Activated CD4-positive, CD25-positive, alpha-beta regulatory T cell treated with anti-CD3 and anti-CD28 coated beads, Interleukin-2, amount 50 U/mL, for 16 hours (primary cell): ENCODE measurements around the gene ZCCHC9.
"Not testable (repeated sequence)": the region's sequence is repeated elsewhere in the genome, so short reads cannot be mapped to it uniquely, and the experiment has no call there.

ENCODE experiments used
- DNase-seq: peaks from one replicate; pipeline ENCODE4 v3.0.0-alpha.2; 2020; ENCODE audit warnings: low read depth, low spot score

ZCCHC9 gene, protein sequence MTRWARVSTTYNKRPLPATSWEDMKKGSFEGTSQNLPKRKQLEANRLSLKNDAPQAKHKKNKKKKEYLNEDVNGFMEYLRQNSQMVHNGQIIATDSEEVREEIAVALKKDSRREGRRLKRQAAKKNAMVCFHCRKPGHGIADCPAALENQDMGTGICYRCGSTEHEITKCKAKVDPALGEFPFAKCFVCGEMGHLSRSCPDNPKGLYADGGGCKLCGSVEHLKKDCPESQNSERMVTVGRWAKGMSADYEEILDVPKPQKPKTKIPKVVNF

DNA sequence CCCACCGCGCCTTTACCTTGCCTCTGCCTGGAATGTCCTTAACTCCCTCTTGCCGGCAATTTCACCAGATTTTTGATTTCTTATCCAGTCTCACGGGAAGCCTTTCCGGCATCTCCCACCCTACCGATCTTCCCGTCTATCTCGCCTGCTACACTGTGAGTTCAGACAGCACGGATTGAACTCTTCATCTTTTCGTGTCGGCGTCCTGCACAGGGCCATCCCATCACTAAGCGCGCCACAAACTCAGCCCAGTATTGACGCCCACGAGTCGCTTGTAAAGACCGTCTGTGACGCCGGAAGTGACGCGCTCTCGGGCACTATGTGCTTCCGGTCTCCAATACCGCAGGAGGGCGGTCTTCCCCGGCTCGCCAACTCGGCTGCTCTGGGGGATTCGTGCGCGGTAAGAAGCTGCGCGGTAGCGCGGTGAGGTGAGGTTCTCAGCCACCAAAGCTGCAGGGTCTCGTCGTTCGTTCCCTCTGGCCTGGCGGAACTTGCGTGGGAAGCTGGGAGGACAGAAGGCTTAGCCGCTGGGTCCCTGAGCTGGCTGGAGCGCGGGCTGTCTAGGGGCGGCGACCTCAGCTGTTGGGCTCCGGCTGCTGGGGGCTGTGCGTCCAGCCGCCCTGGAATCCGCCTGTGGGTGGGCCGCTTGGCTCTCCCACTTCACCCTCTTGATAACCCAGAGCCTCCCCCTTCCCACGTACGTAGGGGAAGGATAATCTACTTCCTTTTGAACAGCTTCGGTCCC lies at the start of gene ZCCHC9:
ZCCHC9 (plus strand) TSS at position 317 of the 745 bp plus-strand sequence. CDS start 3,171 bp downstream, outside the sequence.
- peak; percentile 85 for DNase-seq

DNA sequence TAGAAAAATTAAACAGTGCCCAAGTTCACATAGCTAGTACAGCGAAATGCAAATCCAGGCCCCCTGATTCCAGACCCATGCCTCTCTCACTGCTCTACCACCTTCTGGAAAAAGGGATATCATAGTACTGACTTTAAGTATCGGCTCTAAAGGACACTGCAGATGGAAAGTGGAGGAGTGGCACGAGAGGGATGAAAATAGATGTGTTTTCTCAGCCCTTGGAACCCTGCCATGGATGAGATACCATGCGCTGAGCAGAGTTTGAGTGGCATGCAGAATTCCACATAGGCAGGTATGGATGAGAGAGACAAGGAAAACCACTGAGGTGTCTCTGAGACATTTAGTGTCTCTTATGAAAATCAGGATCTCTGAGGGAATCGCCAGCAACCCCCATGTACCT lies 49.5 kb upstream of the ZCCHC9 start:
- DNase-seq, result no peak

DNA sequence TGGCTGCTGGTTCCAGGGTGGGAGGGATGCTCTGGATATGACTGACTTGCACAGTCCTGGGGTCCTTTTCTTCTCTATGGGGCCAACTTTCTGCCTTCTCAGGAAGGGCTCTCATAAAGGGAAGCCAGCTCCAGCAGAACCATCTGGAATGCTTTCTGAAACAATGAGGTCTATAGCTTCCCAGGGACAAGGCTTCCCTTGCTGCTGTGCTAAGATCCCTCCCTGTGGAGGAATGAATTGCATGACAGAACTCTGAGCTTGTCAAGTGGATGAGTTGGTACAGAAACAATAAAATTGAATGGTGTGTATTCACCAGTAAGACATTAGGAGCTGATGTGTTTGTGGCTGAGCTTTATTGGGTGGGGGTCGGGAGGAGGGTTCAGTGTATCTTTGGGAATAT lies 48.5 kb upstream of the ZCCHC9 start:
- DNase-seq, result no peak

DNA sequence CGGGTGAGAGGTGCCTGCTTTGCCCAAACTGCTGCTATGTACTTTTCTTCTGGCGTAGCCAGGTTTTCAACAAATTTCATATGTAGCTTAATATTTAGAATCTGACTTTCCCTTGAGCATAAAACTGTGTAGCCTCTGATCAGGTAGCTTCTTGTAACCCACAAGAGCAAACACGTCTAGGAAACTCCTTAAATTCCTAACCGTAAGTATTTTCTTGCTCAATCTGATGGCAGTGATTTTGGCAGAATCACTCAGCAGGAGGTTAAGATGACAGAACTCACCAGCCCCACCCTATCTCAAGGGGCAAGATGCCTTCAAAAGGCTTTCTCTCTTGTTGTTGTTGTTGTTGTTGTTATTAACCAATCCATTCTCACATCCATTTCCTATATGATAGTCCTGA lies 47.5 kb upstream of the ZCCHC9 start:
- no peak for DNase-seq

DNA sequence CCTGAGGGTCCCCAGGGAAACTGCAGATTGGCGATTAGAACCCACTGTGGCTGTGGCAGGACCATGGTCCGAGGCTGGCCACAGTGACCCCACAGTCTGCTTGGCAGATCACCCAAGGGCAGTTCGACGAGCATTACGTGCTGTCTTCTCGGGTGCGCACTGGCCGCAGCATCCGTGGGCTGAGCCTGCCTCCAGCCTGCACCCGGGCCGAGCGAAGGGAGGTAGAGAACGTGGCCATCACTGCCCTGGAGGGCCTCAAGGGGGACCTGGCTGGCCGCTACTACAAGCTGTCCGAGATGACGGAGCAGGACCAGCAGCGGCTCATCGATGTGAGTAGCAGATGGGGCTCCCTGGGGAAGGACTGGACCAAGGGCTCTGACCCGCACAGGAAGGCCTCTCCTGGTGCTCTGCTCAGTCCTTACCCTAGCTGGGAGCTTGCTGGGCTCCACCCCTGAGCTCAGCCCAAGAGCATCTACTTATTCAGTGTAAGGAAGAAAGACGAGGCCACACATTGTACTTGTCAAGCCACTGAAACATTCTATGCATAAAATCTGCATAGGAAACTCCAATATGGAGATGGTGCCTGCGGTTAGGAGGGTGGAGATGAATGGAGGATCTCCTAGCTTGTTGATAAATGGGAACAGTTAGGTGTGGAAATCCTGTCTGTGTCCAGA lies 46.4 kb upstream of the ZCCHC9 start:
- DNase-seq, result no peak

DNA sequence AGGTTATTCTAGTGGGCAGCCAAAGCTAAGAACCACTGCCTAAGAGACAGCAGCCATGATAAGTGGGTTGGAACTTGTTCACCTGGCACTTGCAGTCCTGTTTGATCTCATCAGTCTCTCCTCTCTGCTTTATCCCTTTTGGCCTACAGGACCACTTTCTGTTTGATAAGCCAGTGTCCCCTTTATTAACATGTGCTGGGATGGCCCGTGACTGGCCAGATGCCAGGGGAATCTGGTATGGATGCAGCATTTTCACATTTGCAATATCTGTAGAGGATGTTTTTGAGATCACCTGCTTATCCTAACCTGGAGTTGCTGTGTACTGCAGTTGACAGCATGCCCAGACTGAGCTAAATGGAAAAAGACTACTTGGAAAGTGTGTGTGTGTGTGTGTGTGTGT lies 44.6 kb upstream of the ZCCHC9 start:
- no peak for DNase-seq

DNA sequence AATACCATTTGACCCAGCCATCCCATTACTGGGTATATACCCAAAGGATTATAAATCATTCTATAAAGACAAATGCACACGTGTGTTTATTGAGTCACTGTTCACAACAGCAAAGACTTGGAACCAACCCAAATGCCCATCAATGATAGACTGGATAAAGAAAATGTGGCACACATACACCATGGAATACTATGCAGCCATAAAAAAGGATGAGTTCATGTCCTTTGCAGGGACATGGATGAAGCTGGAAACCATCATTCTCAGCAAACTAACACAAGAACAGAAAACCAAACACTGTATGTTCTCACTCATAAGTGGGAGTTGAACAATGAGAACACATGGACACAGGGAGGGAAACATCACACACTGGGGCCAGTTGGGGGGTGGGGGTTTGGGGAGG lies 38.6 kb upstream of the ZCCHC9 start:
- not testable (repeated sequence) for DNase-seq

DNA sequence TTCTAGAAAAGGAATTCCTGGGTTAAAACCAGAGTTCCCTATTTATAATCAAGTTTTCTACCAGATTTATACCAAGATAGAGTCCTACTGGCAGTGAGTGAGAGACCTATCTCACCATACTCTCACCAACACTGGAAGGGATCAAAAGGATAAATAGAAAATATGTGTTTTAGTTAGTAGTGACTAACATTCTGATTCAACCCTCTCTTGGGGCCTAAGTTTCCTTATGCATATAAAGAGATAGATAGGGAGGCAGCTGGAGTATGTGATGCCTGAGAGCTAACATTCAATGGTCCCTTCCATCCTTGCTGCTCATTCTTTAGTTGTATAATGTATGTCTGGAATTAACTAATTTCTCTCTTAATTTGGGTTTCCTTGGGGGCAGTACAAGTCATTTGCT lies 36.3 kb upstream of the ZCCHC9 start:
- no peak for DNase-seq

DNA sequence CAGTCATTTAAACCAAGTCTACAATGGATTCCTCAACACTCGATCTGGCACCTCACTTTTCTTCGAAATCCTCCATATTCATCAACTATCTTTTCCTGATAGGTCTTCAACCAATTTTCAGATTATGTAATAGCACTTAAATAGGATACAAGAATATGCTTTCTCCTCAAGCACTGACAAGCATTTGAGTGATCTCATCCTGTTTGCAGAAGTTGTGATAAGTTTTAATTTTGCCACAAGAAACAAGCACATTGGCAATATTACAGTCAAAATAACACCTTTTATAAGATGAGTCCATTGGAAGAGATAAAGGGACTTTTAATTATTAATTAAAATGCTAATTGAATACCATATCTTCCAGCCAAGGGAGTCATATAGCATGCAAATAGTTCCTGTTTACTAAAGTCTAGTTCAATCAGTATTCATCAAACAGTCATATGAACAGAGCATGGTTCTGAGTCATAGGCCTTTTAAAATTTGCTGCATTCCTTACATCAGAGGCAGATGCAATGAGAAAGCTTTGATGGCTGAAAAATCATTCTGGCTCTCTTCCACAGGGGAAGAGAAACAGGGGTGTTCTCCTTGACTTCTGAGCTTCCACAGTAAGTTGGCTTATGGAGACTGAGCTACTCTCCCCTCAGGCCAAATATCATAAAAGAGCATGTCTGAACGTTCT lies 32.7 kb upstream of the ZCCHC9 start:
- no peak for DNase-seq

DNA sequence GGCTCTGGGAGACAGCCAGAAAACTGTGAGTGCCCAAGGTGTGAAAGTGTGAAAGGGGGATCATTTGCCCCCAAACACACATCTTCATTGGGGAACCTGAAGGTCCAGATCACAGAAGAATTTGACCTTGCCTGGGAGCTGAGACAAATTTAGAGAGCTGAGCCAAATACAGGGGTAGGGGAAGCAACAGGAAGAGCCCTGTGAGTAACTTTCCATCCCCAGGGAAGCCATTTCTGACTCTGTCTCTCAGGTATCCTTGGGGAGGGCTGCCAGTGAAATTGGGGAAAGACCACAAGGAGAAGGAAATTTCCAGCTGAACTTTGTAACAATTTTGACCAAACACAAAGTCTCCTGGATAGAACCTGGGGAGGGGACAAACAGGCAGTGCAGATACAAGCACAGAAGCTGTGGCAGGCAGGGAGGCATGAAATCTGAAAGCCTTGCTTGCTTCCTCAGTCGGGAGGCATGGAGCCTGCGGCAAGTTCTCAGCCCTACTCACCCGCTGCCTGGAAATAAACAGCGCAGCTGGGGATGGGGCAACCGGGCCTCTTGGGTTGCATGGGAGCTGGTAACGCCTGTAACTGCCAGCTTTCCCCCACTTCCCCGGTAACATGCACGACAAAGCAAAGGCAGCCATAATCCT lies 31.5 kb upstream of the ZCCHC9 start:
- DNase-seq, result no peak

DNA sequence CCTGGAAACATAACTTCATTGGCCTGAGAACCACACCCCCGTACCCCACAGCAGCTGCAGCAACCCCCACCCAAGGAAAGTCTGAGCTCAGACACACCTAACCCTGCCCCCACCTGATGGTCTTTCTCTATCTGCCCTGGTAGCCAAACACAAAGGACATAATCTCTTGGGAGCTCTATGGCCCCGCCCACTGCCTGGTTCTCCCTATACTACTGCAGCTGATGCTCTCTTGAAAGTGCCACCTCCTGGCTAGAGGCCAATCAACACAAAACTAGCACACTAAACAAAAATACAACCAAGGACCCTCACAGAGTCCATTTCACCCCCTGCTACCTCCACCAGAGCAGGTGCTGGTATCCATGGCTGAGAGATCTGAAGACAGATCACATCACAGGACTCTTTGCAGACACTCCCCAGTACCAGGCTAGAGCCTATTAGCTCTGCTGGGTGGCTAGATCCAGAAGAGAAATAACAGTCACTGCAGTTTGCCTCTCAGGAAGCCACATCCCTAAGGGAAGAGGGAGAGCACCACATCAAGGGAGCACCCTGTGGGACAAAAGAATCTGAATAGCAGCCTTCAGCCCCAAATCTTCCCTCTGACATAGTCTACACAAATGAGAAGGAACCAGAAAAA lies 30.9 kb upstream of the ZCCHC9 start:
- DNase-seq, result not testable (repeated sequence)

DNA sequence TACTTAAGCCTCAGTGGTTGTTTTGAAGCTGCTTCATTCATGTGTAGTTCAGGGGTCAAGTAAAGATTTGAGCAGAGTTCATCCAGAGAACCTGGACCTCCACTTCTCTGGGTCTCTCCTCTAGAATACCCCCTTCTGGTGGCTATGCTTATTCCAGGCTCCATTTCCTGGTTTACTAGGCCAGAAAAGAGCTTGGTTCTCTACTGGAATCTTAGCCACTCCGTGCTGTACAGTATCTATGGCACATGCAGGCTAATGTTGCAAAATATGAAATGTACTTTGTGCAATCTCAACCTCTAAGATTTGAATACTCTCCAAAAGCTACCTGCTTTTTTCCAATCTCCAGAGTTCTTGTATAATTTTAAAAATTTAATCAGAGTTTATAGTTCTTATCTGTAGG lies 17.4 kb upstream of the ZCCHC9 start:
- no peak for DNase-seq

DNA sequence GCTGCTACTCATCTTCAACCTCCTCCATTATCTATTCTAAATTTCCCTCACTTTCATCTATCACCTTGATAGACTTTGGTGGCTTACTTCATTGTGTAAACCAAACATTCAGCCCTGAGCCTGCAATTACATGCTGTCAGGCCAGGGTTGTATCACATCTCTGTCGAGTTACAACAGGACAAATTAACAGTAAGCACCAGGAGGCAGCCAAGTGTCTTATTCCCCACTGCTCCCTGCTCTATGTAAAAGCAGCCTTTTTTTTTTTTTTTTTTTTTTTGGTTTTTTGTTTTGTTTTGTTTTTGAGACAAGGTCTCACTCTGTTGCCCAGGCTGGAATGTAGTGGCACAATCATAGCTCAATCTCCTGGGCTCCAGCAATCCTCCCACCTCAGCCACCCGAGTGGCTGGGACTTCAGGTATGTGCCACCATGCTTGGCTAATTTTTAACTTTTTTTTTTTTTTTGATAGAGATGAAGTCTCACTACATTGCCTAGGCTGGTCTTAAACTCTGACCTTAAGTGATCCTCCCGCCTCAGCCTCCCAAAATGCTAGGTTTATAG lies 15.2 kb upstream of the ZCCHC9 start:
- DNase-seq, result no peak

DNA sequence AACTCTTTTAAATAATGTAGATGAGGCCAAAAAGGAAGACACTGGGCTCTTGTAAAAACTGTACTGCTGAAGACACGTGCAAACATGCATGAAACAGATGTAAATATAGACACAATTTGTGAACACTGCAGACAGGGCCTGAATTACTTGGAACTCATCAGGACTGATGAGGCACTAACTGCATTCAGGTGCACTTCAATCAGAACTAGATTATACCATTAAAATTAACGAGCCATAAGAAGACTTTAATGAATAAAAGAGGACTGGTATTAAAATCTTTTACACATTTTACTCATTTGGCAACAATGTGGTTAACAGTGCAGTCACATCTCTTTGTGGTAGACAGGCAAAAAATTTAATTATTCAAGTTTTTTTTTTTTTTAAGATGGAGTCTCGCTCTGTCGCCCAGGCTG lies 13.4 kb upstream of the ZCCHC9 start:
- no peak for DNase-seq

DNA sequence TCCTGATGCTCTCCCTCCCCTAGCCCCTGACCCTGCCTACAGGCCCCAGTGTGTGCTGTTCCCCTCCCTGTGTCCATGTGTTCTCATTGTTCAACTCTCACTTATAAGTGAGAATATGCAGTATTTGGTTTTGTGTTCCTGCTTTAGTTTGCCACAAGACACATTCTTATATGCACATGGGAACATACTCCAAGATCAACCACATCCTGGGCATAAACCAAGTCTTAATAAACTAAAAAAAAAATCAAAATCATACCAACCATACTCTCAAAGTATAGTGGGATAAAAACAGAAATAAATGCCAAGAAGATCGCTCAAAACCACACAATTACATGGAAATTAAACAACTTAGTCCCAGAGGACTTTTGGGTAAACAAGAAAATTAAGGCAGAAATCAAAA lies 11.2 kb upstream of the ZCCHC9 start:
- DNase-seq, result no peak

DNA sequence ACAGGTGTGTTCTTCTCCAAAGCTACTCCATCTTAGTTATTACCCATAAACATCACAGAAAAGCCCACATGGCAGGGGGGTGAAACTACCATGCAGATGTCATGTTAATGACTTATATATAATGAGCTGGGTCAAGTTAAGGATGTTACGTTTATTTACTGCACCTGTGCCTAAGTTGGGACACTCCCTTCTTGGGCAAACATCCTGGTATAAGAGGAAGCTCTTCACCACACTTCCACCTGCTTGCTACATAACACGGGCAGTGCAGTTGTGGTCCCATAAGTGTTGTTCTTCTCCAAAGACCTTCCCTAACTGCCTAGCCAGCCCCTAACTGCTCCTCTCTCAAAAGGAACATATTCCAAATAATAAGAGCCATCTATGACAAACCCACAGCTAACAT lies 9.3 kb upstream of the ZCCHC9 start:
- DNase-seq, result no peak

DNA sequence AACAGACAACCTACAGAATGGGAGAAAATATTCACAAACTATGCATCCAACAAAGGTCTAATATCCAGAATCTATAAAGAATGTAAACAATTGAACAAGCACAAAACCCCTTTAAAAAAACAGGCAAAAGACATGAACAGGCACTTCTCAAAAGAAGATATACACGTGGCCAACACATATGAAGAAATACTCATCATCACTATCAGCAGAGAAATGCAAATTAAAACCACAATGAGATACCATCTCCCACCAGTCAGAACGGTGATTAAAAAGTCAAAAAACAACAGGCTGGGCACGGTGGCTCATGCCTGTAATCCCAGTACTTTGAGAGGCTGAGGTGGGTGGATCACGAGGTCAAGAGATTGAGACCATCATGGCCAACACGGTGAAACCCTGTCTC lies 7.4 kb upstream of the ZCCHC9 start:
- not testable (repeated sequence) for DNase-seq

DNA sequence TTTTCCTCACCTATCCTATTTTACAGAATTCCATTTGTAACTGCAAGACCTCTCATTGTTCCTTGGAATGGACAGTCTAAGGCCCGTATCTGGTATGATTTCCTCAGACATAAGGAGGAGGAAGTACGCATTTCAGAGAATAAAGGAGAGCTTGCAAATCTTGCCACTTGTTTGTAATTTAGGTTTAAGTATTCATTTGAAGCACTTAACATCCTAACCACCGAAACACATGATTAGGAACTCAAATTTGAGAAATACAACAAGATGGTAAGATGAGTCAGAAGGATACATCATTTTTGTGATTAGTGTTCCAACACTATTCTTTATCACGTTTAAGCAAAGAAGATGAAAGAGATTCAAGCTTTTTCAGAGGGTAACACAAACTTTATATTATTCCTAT lies 3.9 kb upstream of the ZCCHC9 start:
- DNase-seq, result no peak

DNA sequence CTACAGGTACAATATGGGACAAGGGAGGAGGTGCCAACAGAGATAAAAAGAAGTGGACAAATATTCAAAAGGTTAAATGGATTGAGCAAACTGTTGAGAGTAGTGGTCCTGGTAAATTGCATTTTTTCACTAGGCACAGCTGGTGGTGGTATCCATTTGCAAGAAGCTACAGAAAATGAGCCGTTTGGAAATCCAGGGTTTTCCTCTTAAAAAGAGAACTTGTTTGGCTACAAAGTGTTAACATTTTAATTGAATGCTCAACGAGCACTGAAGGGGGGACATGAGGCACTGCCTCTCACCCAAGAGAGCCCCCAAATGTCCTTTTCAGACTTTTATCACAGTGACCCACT lies 491 bp upstream of the ZCCHC9 start:
- no peak for DNase-seq

DNA sequence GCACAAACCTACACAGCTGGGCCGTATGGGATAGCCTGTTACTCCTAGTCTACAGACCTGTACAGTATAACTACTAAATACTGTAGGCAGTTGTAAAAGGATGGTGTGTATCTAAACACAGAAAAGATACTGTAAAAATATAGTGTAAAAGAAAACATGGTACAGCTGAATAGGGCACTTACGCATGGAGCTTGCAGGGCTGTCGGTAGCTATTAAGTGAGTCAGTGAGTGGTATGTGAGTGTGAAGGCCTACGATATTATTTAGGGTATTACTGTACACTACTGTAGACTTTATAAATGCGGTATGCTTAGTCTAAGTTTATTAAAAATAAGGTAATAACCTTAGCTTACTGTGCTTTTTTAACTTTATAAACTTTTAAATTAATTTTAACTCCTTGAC lies 1.2 kb downstream of the ZCCHC9 start:
- no peak for DNase-seq

DNA sequence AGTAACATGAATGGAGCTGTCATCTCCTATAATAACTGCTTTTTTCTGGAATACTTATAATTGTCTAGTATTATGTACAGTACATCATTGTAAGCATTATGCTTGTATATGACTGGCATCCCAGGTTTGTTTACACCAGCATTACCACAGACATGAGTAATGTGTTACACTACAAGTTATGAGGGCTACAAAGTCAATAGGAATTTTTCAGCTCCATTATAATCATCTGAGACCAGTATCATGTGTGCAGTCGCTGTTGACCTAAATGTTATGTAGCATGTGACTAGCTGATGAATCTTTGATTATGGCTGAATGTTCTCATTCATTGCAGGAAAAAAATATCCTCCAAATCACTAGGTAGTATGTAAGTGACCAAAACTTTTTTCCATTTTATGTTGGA lies 2.2 kb downstream of the ZCCHC9 start:
- no peak for DNase-seq
